ENCODE data around the gene PGM5. TPM values are rescaled to one million over a fixed set of nuclear protein-coding genes. Genes with fewer than 3 reads are reported as not detected.

PGM5 gene
- total and polyA plus RNA-seq, 2 of the 4 experiments (the other 2 are of a cell fraction): 8.3 to 14.7 TPM

- intact Hi-C loops (cut with micrococcal nuclease) (loop anchor here (5.0 kb wide), 1 partner anchor 55 kb away; no protein-coding TSS in a partner anchor), dilution Hi-C loops (cut with HindIII; ENCODE audit: low sequenced_read_pairs, unreplicated experiment) (no loop called here), in situ Hi-C loops (cut with MboI; ENCODE audit: low sequenced_read_pairs) (no loop called here)
- Histone ChIP-seq H2AK5ac (ENCODE audit: low read depth, low read length) (no peak overlapping the region), H4K5ac (ENCODE audit: low read depth, low read length) (no peak overlapping the region), H2BK15ac (ENCODE audit: low read depth, low read length) (no peak overlapping the region), H3K27ac (ENCODE audit: insufficient read depth, low read length) (no peak overlapping the region), H3K9me3 (ENCODE audit: control insufficient read depth, insufficient read depth, low read length) (no peaks in the 10 kb centered on the region), H3K14ac (replicated peaks; ENCODE audit: low read depth, low read length) (no peak overlapping the region), H2AFZ (replicated peaks; ENCODE audit: low read length, poor library complexity) (no peak overlapping the region), H2BK5ac (ENCODE audit: low read depth, low read length, poor library complexity, severe bottlenecking) (no peak overlapping the region), H3K4me2 (ENCODE audit: low read depth, low read length) (no peak overlapping the region), H3K9ac (ENCODE audit: low read depth, low read length) (no peak overlapping the region), H3K4me3 (ENCODE audit: insufficient read depth, low read depth, low read length) (no peak overlapping the region), H3K4me1 (ENCODE audit: control insufficient read depth, insufficient read depth, low read length) (peaks cover 13% of the 10 kb centered on the region), H2AK9ac (replicated peaks; ENCODE audit: low read depth, low read length, poor library complexity) (no peak overlapping the region), H3K23ac (ENCODE audit: low read depth, low read length) (no peak overlapping the region), H2BK20ac (ENCODE audit: low read depth, low read length) (no peak overlapping the region), H4K8ac (ENCODE audit: low read depth in 2 of 2, low read length in 2 of 2) (no peak overlapping the region), H3K36me3 (ENCODE audit: control insufficient read depth, insufficient read depth, low read length) (no peaks in the 10 kb centered on the region), H3K18ac (ENCODE audit: low read depth, low read length) (no peak overlapping the region), H3K27me3 (ENCODE audit: control insufficient read depth, insufficient read depth, low read length) (no peaks in the 10 kb centered on the region), H3K79me1 (ENCODE audit: low read depth in 1 of 2, low read length in 2 of 2) (no peaks in the 10 kb centered on the region), H3K56ac (ENCODE audit: extremely low read depth, insufficient read depth, low read length) (no peak overlapping the region), H3K4ac (ENCODE audit: low read depth, low read length) (no peak overlapping the region), H3K9me1 (ENCODE audit: insufficient read depth, low read length) (no peaks in the 10 kb centered on the region; the same call in 1 of the 2 replicates), H4K91ac (ENCODE audit: insufficient read depth, low read depth, low read length) (no peak overlapping the region), H2BK120ac (ENCODE audit: low read depth, low read length) (no peak overlapping the region), H4K20me1 (ENCODE audit: insufficient read depth, low read length) (no peaks in the 10 kb centered on the region)
- ATAC-seq (ENCODE audit: low read depth): no peak
- TF ChIP-seq NFE2L2 (IDR thresholded peaks at IDR 0.05; ENCODE audit: low read depth, low read length): no peak
- TF ChIP-seq MAFK (IDR thresholded peaks at IDR 0.05; ENCODE audit: low read depth, low read length): no peak
- TF ChIP-seq MAZ (IDR thresholded peaks at IDR 0.05; ENCODE audit: borderline replicate concordance, low read depth, low read length): no peak
- TF ChIP-seq USF2 (IDR thresholded peaks at IDR 0.05; ENCODE audit: low read depth, low read length): no peak
- TF ChIP-seq POLR2A (IDR thresholded peaks at IDR 0.05; ENCODE audit: low read depth, low read length): no peak
- TF ChIP-seq RFX5 (IDR thresholded peaks at IDR 0.05; ENCODE audit: low read depth, low read length): no peak
- no peak for TF ChIP-seq MXI1 (IDR thresholded peaks at IDR 0.05; ENCODE audit: borderline replicate concordance, low read depth, low read length)
- TF ChIP-seq CEBPB (IDR thresholded peaks at IDR 0.05; ENCODE audit: low read depth, low read length): no peak
- TF ChIP-seq RAD21 (IDR thresholded peaks at IDR 0.05; ENCODE audit: low read length): no peak
- TF ChIP-seq CTCF (conservative IDR thresholded peaks at IDR 0.05; ENCODE audit: low read depth, low read length): no peak
- TF ChIP-seq BHLHE40 (IDR thresholded peaks at IDR 0.05; ENCODE audit: low read depth, low read length): no peak
- no peak for TF ChIP-seq ELK1 (IDR thresholded peaks at IDR 0.05; ENCODE audit: borderline replicate concordance, low read depth, low read length)
- TF ChIP-seq RCOR1 (IDR thresholded peaks at IDR 0.05; ENCODE audit: insufficient replicate concordance, low read length): no peak
- TF ChIP-seq SMC3 (IDR thresholded peaks at IDR 0.05; ENCODE audit: low read depth, low read length): no peak
- CTCF ChIA-PET: no interaction called here
- BruUV-seq (replicated peaks): no TSS peak
- POLR2A ChIA-PET (ENCODE audit: unreplicated experiment): no interaction called here
- DNase-seq: no peak
- WGBS, 2 experiments (ENCODE audit: extremely low coverage in 2 of 2, insufficient read length in 1 of 2): no CpG with 5 or more reads among the region's 1 CpG
Measured at GRCh38 chr9:68497629-68498028, 141.2 kb downstream of the PGM5 start.
